Stimulated activated CD8-positive, alpha-beta memory T cell treated with anti-CD3 and anti-CD28 coated beads, Interleukin-12 subunit alpha, Interleukin-12 subunit beta, amount 100 ng/mL, for 4 hours (primary cell): ENCODE measurements around the gene CATSPER3.

Experiments
- DNase-seq: peaks from one replicate; pipeline ENCODE4 v3.0.0-alpha.2; 2020; ENCODE audit warnings: low read depth

Gene CATSPER3

DNA sequence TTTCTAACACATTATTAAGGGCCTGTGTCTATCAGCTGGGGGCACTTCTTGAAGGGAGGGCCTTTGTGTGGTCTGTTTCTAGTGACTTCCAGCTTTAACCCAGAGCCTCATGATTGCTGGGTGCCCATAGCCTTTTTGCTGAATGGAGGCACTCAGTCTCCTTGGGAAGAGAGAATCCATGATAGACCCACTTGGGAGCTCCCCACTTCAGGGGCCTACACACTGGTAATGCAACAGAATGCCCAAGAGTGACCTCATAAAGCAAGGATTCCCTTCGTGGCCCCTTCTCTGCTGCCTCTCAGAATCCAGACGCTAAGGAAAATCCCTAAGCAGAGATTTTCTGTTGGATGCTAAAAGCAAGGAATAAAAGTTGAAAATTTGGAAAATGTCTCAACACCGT lies at the start of gene CATSPER3:
Gene CATSPER3, plus strand, starts transcription at position 301 of the 400 bp plus-strand sequence. Its CDS starts 85 bp downstream, at position 386.
- DNase-seq = no peak

DNA sequence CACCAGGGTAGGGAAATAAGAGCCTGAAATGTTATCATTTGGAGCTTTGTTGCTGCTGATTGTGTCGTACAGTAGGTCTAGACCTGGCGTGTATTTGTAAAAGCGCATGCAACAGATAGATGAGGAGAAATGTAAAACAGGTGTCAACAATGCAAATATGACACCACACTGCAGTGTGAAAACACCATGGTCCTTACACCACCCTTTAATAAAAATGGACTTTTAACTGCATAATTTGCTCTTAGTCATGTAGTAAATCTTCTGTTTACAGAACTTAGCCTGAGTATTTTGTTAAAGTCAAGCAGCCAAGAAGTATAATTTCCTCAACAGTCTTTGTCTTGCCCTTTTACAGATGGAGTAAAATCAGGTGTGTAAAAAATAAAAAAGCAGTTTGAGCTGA lies 48.8 kb upstream of the CATSPER3 start:
- DNase-seq = no peak

DNA sequence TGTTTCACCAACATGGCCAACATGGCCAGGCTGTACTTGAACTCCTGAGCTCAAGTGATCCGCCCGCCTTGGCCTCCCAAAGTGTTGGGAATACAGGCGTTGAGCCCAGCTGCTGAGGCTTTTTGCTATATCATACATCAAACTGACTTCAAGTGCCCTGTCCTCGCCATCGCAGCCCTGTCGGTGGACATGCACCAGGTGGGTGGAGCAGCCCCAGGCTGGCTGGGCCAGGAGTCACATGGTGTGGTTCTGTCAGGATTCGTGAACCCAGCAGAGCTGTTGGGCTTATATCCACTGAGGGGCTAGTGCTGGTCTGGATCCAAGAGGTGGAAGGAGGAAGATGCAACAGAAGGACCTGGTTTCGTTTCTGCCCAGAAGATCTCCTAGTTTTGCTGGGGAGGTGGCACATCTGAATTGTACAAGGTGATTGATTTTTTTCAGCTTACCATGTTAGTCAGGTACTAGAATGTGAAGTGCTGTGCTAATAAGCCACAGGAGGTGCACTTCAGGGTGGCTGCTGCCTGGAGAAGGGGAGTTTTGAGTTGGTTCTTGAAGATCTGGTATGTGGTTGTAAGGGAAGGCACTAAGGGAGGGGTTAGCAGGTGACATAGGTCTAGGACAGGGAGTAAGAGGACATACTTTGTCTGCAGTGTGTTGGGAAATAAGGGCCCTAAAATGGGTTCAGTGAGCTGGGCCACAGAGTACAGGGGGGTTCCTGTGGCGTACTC lies 46.7 kb upstream of the CATSPER3 start:
- no peak for DNase-seq

DNA sequence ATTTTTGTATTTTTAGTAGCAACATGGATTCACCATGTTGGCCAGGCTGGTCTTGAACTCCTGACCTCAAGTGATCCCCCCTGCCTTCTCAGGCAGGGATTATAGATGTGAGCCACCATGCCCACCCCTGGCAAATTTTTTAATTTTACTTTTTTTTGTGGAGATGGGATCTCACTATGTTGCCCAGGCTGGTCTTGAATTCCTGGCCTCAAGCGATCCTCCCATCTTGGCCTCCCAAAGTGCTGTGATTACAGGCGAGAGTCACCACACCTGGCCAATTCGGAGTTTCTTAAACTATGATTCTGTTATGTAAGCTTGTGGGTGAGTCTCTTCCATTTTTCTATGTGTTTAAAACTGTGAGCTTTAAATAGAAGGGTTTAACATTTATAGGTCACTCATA lies 35.2 kb upstream of the CATSPER3 start:
- DNase-seq = no peak

DNA sequence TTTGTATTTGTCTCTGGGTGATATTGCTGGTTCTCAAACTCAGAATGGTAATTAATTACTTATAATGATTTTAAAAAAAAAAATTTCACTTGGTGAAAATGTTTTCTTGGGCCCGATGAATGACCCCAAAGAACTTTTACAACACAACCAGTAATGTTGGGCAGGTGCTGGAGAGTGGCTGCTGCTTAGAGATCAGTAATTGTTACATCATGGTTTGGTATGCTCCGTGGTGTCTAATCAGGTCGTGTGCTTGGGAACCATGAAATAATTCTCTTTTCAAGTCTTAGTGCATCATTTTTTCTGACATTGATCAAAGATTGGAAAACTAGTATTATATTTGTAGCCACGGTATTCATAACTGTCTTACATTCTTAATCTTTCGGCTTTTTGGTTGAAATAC lies 33.5 kb upstream of the CATSPER3 start:
- no peak for DNase-seq

DNA sequence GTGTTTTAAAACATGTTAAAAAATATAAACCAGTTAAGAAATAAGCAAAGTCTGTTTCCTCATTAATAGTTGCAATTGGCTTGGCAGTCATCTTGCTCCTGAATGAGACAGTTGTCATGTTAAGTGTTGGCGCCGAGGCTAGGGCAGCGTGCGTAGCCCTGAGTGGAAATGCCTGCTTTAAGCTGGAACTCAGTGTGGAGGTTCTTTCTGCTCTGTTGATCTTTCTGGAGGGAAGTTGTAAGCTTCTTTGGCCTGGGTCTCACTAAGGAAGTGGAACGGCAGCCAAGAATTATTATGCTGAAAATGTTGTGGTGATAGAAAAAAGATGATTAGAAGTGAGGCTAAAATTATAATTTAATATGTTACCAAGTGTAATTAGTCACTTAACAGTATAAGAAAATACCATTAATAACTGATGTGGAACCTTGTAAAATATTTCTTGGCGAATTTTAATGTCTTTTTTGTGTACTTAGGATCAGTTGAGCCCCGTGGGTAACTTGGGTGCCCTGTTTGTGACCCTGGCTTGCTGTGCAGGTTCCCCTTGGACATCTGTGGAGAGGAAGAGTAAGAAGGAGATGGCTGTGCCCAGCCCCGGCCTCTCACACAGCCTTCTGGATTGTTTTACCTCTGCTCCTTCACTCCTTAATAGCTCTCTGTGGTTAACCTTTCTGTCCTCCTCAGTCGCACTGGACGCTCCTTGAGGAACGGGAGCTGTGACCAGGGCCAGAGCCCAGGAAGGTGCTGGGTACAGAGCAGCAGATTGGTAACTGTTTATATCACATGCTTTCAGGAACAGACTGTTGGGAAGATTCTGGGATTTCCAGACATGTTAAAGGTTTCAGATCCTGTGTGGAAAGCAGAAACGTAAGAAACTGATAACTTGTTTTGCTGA lies 31.8 kb upstream of the CATSPER3 start:
- no peak for DNase-seq

DNA sequence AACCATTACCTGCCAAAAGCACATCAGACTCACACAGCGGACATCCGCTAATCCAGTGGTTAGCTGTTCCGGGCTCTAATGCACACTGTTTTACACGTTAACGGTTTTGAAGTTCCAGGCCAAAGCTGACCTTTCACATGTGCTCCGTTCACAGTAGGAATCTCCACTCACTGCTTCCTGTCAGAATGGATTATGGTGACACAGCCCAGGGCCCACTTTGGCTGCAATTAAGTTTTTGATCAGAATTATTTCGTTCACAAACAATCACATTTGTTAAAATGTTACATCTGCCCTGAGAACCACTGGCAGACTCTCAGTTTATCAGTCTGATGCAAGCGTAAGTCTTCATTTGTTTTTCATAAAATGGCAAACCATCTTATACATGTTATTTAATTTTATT lies 30.2 kb upstream of the CATSPER3 start:
- DNase-seq = no peak

DNA sequence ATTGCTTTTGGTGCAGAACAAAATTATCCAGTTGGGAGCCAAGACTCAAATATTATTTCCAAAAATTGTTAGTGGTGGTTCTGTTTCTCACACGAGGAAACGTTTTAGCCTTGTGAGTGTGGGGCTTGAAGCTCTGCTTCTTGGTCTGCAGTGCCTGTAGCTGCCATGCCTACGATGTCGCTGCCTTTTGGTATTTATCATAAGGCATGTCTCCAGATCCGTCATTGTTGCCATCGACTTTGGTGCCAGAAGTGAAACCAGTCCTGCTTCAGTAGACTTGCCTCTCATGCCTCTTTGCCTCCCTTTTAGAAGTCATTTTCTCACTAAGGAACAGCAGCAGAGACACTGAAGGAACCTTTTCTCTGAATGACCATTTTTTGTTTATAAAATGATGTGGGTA lies 29.7 kb upstream of the CATSPER3 start:
- no peak for DNase-seq

DNA sequence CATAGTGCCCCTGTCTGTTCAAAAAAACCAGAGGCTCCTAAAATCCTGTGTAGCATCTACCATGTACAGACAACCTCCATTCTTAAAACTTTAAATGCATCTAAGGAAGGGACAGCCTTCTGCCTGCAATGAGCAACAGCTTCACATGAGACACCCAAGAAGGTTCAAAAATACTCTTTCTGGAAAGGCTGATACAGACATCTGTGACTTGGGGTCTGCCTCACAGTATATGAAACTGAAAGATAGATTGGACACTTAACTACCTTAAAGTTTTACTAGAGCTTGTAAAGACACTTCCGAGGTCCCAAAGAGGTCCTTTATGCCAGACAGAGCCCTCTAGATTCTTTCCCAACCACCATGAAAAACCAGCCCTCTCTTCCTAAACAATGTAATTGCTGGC lies 28.2 kb upstream of the CATSPER3 start:
- no peak for DNase-seq

DNA sequence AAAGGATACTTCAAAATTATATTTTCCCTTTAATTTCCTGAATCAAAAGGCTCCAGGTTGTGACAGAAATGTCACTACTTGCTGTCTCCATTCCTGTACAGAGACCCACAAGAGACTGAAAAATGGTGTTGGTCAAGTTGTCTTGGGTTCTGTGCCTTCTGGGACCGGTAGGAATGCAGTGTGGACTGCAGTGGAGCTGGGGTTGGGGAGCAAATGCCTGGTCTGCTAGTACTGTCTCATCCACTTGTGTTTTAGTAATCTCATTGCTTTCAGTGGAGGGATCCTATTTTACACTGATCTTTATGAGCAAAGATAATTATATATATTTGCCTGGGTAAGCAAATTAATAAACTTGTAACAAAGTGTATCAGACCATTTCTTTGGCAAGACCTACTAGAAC lies 24.2 kb upstream of the CATSPER3 start:
- no peak for DNase-seq

DNA sequence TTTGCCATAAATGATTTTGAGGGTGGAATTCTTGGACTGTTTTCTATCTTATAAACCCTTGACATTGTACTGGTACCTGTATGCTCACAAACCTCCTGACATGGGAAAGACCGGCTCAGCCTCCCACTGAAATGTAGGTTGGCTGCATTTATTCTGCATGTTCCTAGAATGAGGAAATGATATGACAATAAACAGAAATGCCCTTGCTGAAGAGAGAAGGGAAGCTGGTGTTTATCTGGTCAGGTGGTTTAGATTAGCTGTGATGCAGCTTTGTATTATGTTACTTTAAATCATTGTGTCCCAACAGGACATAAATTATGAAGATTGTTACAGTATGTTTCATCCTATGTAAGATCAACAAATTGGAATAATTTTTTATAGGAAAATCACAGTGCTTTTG lies 23.1 kb upstream of the CATSPER3 start:
- no peak for DNase-seq

DNA sequence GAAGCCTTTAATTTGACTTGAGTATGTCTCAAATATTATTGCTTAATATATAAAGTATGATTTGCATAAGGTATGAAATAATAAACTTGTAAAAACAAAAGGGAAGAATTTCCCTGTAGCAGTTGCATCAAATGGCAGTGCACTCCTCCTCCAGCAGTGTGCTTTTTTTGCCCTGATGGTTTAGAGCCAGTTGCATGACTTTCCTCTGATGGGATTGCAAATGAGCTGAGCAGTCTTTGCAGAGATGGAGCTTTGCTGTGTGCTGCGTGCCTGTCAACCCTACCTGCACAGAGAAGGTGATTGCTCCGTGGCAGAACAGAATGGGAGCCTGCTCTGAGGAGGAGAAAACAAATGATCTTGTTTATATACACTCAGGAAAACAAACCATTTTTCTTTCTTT lies 22.7 kb upstream of the CATSPER3 start:
- no peak for DNase-seq

DNA sequence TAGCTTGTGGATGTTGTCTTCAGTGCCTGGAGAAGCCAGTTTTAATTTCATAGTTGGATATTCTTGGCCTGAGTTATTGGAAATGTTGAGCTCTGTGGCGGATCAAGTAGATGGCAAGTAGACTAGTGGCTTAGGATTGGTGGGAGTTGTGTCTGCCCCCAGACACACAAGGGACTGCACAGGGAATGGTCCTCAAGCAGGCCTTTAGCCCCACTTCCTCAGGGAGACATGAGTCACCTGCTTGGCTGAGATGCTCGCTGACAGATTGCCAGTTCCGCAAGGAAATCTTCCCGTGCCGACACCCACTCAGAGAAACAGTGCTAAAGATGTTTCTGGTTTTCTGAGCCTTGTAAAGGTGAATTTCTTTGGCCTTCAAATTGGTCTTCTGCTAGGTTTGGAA lies 18.8 kb upstream of the CATSPER3 start:
- DNase-seq = no peak

DNA sequence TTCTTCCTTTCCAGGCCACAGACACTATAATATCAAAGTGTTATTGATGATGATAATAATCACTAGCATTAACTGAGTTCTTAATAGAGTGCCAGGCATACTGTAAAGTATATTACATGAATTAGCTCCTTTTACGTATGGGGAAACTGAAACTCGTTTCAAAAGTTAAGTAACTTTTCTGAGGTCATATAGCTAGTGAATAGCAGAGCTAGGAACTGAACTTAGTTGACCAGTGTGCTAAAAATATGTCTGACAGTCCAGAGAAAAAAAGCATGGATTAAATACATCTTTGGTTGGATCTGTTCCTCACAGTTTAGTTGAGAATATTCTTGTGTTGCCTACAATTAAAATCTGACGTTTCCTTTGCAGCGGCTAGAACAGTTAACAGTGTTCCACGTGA lies 18.4 kb upstream of the CATSPER3 start:
- no peak for DNase-seq

DNA sequence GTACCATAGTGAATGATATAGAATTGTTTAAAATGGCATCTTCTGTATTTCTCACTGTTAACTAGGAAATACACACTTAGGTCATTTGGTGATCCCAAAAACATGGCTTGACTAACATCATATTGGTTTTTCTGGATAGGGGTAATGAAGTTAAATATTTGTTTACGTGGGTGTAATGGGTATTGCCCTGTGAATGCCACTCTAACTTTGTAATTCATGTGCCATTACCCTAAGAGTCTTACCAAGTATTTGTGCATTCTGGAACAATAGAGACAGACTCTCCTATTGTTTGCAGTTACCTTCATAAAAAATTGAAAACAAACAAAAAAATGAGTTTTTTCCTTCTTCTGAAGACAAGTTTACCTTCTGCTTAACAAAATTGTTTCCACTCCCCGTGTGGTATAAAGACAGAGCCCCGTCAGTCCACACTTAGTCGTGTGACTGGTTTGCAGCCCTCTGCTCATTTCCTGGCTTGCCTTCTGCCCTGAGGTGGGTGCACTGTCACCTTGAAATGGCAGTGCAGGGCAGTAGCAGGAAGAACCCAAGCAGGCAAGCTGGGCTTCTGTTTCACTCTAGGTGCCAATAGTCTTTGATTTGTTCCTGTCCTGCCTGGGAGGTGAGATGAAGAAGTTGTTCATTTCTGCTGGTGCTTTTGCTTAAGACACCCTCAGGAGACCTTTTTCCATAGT lies 9.6 kb upstream of the CATSPER3 start:
- no peak for DNase-seq

DNA sequence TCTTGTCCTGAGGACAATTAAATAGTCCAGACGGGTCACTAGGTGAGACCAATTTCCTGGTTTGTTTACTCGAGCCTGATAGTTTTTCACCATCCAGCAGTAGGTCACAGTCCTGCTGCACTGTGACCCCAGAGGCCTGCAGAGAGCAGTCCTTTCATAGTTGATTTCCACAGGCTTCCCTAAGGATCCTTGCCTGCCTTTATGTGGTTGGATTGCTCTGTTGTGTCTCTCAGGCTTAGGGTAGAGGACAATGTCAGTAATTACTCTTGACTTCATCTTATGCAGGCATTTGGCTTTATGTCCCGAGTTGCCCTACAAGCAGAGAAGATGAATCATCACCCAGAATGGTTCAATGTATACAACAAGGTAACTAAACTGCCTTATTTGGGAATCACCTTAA lies 9.0 kb upstream of the CATSPER3 start:
- no peak for DNase-seq

DNA sequence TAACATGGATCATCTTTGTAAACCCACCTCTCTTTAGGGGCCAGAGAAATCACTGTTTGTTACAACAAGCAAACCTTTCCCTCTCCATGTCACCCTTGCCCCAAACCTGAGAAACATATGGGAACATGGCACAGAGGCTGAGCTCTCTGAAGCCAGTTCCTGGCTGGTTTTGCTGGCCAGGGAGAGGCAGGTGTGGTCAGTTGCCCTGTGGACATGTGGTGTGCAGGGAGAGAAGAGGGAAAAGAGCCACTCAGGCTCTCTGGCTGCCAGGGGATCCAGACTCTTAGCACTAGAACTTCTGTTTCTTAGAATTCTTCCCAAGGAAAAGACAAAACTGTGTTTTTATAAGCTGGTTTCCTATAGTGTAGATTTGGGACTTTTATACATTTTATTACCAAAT lies 4.6 kb upstream of the CATSPER3 start:
- DNase-seq = no peak

DNA sequence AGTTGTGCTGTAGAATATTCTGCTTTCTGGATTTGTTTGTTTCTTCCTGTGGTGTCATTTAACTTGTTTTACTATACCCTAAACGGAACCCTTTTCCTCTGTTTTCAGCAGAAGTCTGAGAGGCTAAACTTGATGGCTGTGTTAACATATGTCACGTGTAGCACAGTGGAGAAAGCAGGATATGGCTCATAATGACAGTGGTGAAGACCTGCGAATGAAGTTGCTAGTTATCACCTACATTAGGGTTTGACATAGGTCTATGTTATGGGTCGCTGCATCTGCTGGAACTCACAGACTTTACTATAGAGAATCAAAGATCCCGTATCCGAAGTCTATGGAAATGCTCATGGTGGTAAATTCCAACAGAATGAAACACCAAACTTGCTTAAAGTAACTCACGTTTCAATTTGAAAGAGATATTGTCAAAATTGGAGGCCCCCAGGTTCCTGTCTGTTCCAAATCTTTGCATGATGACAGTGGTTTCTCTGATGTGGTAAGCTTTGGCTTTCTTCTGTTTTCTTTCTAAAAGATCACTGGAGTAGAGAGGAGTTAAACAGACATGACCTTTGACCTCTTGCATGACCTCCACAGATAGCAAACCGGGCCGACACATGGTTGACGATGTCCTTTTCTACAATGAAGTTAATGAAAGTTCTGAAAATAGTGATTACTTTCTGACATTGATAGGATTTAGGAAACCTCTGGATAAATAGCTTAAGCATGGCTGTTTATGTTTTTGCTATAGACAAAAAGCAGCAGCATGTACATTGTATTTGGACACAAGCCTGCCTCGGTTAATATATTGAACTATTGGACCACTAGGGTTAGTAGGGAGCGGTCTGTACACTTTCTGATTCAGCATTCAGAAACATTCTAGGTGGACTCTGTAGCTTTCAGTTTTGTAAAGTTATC lies 3.1 kb upstream of the CATSPER3 start:
- DNase-seq = no peak

DNA sequence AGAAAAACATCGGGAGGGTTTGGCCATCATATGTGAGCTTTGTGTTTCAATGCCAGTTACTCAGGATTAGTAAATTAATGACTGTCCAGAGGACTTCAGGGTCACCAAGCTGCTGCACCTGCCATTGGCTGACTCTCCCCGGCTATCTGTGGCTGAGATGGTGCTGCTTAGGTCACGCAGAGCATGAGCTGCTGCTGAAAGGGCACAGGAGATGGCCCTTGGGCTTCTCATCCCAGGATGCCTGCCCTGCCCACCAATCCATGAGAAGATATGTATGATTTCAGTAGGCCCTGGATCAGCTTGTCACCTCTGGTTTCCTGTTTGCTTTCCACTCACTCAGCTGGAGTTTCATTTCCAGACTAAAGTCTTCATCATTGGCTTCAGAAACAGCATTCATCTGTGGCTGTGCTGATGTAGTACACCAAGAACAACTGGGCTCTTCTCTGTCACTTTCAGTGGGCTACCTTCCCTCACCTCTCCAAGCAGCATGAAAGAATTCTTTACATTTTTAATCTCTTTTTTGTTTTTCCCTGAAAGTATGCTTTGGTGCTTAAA lies 2.4 kb upstream of the CATSPER3 start:
- DNase-seq = no peak

DNA sequence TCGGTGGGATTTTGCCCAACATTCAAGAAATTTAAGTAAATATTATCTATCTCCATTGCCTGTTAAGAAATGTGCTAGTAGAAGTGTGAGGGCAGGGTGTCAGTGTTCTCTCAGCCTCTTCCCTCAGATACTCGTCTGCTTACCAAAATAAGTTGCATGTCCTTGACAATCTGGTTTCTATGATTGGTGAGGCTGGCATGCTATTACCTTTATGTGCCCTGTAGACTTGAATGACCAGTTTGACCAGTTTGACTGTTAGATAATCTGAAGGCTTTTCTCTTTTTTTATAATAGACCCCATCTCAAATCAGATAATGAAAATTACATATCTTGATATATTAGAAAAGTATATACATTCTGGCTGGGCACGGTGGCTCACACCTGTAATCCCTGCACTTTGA lies 348 bp downstream of the CATSPER3 start:
- no peak for DNase-seq

DNA sequence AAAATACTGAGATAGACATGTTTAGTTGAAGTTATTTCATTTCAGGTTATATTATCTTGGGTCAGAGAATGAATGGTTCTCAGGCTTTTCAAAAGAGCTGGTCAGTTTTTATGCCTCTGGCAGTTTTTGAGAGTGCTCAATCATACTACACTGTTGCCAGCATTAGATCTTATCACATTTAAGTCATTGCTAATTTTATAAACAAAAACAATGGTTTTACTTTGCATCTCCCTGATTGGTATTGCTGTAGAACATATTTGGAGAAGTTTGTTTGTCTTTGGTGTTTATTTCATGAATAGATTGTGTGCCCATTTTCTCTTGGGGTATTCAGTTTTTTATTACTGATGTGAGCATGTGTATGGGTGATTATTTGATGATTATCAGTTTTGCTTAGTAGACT lies 1.5 kb downstream of the CATSPER3 start:
- no peak for DNase-seq
